ENCODE measurements around the gene FAAH. TPM values are rescaled to one million over a fixed set of nuclear protein-coding genes. Genes with fewer than 3 reads are reported as not detected.

FAAH gene
- polyA plus RNA-seq, 1 donor, result 23.1 TPM

DNA sequence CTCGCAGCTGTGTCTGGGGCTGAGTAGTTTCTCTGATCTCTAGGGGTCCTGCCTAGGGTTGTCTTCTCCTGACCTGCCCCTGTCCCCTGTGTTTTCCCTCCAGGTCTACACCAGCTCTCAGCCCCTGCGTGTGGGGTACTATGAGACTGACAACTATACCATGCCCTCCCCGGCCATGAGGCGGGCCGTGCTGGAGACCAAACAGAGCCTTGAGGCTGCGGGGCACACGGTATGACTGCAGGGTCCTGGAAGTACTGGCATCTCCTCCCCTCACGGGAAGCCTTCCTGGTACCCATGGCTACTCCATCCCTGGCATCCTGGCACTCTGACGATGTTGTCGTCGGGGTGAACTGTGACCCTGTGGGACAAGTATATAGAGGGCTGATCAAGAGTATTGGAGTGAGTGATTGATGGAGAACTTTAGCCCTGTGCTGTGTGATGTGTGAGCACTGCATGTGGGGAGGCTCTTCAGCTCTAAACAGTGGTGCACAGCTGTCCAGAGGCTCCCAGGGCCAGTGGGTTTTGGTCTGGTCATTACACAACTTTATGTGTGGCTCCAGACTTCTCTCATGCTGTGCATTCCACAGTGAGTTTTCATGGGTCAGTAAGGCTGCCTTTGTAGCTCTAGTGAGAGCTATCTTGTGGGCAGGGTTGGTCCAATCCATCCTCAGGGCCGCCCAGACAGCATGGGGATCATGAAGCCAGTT, 14.4 kb downstream of the FAAH start:
- Histone ChIP-seq H3K27me3 (ENCODE audit: control insufficient read depth, insufficient read depth, low read length) (no peaks in the 10 kb centered on the region), H3K4me3 (ENCODE audit: low read length) (no peak overlapping the region), H3K27ac (ENCODE audit: low read length) (no peak overlapping the region), H3K4me1 (ENCODE audit: control insufficient read depth, insufficient read depth, low read length) (peaks cover 4% of the 10 kb centered on the region), H3K9me3 (ENCODE audit: control insufficient read depth, low read depth, low read length) (no peaks in the 10 kb centered on the region), H3K36me3 (ENCODE audit: control insufficient read depth, insufficient read depth, low read length) (peaks cover 9% of the 10 kb centered on the region)
- no peak for DNase-seq
- no CpG with 5 or more reads among the region's 12 CpGs for WGBS (ENCODE audit: insufficient coverage, low lambda C conversion rate)

DNA sequence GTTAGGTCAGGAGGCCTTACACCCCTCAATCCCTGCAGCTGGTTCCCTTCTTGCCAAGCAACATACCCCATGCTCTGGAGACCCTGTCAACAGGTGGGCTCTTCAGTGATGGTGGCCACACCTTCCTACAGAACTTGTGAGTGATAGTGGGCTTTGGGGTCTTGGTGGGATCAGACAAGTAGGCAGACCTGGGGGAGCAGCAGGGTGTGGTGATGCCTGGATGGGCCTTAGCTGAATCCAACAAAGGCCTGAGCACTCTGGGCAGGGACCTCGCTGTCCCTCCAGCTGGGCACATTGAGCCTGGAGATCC, 14.9 kb downstream of the FAAH start:
- no peak for DNase-seq
- Histone ChIP-seq H3K27ac (ENCODE audit: low read length) (no peak overlapping the region), H3K36me3 (ENCODE audit: control insufficient read depth, insufficient read depth, low read length) (peaks cover 12% of the 10 kb centered on the region), H3K4me3 (ENCODE audit: low read length) (no peak overlapping the region), H3K27me3 (ENCODE audit: control insufficient read depth, insufficient read depth, low read length) (no peaks in the 10 kb centered on the region), H3K4me1 (ENCODE audit: control insufficient read depth, insufficient read depth, low read length) (peaks cover 4% of the 10 kb centered on the region), H3K9me3 (ENCODE audit: control insufficient read depth, low read depth, low read length) (no peaks in the 10 kb centered on the region)
- no CpG with 5 or more reads among the region's 1 CpG for WGBS (ENCODE audit: insufficient coverage, low lambda C conversion rate)

GRCh38 chr1:46410156-46411009, 16.3 kb downstream of the FAAH start:
- no peak for DNase-seq
- no peaks in the 10 kb centered on the region for H3K27me3 ChIP-seq (ENCODE audit: control insufficient read depth, insufficient read depth, low read length)
- no peak overlapping the region for H3K27ac ChIP-seq (ENCODE audit: low read length)
- no peaks in the 10 kb centered on the region for H3K9me3 ChIP-seq (ENCODE audit: control insufficient read depth, low read depth, low read length)
- WGBS (ENCODE audit: insufficient coverage, low lambda C conversion rate), result no CpG with 5 or more reads among the region's 17 CpGs
- H3K4me3 ChIP-seq (ENCODE audit: low read length), result no peak overlapping the region
- H3K4me1 ChIP-seq (ENCODE audit: control insufficient read depth, insufficient read depth, low read length), result peaks cover 4% of the 10 kb centered on the region
- peaks cover 13% of the 10 kb centered on the region for H3K36me3 ChIP-seq (ENCODE audit: control insufficient read depth, insufficient read depth, low read length)

GRCh38 chr1:46411010-46411405, 16.9 kb downstream of the FAAH start:
- Histone ChIP-seq H3K4me3 (ENCODE audit: low read length) (no peak overlapping the region), H3K4me1 (ENCODE audit: control insufficient read depth, insufficient read depth, low read length) (peaks cover 3% of the 10 kb centered on the region), H3K9me3 (ENCODE audit: control insufficient read depth, low read depth, low read length) (no peaks in the 10 kb centered on the region), H3K27me3 (ENCODE audit: control insufficient read depth, insufficient read depth, low read length) (no peaks in the 10 kb centered on the region), H3K36me3 (ENCODE audit: control insufficient read depth, insufficient read depth, low read length) (peaks cover 13% of the 10 kb centered on the region), H3K27ac (ENCODE audit: low read length) (no peak overlapping the region)
- no peak for DNase-seq
- WGBS (ENCODE audit: insufficient coverage, low lambda C conversion rate), result no CpG with 5 or more reads among the region's 7 CpGs

DNA sequence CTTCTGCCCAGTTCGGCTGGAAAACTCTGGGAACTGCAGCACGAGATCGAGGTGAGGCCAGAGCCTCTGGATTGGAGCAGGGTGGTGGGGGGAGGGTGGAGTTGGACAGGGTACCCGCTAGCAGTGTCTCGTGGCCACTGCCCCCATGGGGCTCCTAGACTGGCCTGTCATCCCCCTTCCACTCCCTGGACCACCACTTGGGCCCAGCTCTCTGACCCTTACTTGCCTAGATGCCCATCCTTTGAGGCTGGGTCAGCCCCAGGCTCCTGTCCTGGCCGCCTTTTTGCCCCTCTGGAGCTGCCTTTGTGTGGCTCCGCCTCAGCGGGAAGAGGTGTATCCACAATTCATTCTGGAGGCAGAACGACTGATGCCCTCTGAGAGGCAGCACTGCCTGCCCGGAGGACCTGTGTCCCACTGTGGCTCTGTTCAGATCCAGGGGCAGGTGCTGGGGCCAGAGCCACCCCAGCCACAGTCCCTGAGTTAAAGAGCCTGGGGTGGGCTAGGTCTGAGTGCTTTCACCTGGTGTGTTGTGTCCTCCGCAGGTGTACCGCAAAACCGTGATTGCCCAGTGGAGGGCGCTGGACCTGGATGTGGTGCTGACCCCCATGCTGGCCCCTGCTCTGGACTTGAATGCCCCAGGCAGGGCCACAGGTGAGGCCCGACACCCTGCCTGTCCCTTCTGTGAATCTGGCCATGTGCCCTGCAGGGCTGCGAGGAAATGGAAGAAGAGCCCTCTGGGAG, 17.7 kb downstream of the FAAH start:
- Histone ChIP-seq H3K9me3 (ENCODE audit: control insufficient read depth, low read depth, low read length) (no peaks in the 10 kb centered on the region), H3K27me3 (ENCODE audit: control insufficient read depth, insufficient read depth, low read length) (no peaks in the 10 kb centered on the region), H3K36me3 (ENCODE audit: control insufficient read depth, insufficient read depth, low read length) (peaks cover 13% of the 10 kb centered on the region), H3K27ac (ENCODE audit: low read length) (no peak overlapping the region), H3K4me1 (ENCODE audit: control insufficient read depth, insufficient read depth, low read length) (no peaks in the 10 kb centered on the region), H3K4me3 (ENCODE audit: low read length) (no peak overlapping the region)
- DNase-seq, result no peak
- no CpG with 5 or more reads among the region's 16 CpGs for WGBS (ENCODE audit: insufficient coverage, low lambda C conversion rate)

DNA sequence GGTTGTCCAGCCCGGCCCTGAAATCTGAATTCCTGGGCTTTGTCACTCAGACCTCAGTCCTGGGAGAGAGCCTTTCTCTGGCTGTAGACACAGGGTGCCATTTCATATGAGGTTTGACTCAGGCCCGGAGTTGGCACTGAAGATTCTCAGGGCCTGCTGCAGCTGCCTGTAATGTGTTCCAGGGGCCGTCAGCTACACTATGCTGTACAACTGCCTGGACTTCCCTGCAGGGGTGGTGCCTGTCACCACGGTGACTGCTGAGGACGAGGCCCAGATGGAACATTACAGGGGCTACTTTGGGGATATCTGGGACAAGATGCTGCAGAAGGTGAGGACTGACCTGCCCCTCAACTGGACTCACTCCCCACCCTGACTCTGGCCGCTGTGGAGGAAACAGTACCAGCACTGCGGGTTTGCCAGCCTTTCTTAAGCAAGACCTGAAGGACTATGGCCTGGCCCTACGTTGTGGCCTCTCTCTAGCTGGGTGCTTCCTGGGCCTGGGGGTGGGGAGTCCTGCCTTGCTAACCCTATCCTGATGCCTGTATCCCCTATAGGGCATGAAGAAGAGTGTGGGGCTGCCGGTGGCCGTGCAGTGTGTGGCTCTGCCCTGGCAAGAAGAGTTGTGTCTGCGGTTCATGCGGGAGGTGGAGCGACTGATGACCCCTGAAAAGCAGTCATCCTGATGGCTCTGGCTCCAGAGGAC, 18.9 kb downstream of the FAAH start:
- no peak for DNase-seq
- Histone ChIP-seq H3K27ac (ENCODE audit: low read length) (no peak overlapping the region), H3K36me3 (ENCODE audit: control insufficient read depth, insufficient read depth, low read length) (peaks cover 13% of the 10 kb centered on the region), H3K9me3 (ENCODE audit: control insufficient read depth, low read depth, low read length) (no peaks in the 10 kb centered on the region), H3K4me3 (ENCODE audit: low read length) (no peak overlapping the region), H3K27me3 (ENCODE audit: control insufficient read depth, insufficient read depth, low read length) (no peaks in the 10 kb centered on the region), H3K4me1 (ENCODE audit: control insufficient read depth, insufficient read depth, low read length) (no peaks in the 10 kb centered on the region)
- WGBS (ENCODE audit: insufficient coverage, low lambda C conversion rate), result no CpG with 5 or more reads among the region's 13 CpGs

DNA sequence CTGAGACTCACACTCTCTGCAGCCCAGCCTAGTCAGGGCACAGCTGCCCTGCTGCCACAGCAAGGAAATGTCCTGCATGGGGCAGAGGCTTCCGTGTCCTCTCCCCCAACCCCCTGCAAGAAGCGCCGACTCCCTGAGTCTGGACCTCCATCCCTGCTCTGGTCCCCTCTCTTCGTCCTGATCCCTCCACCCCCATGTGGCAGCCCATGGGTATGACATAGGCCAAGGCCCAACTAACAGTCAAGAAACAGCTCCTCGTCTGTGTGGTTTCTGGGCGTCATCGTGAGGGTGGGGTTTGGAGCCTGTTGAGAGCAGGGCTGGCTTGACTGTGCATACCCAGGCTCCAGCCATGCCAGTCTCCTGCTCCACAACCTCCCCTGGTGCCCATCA, 19.5 kb downstream of the FAAH start:
- H3K36me3 ChIP-seq (ENCODE audit: control insufficient read depth, insufficient read depth, low read length), result peaks cover 8% of the 10 kb centered on the region

GRCh38 chr1:46415514-46415913, 21.4 kb downstream of the FAAH start:
- no peak for DNase-seq
- Histone ChIP-seq H3K27ac (ENCODE audit: low read length) (no peak overlapping the region), H3K36me3 (ENCODE audit: control insufficient read depth, insufficient read depth, low read length) (peaks cover 5% of the 10 kb centered on the region), H3K4me3 (ENCODE audit: low read length) (no peak overlapping the region), H3K4me1 (ENCODE audit: control insufficient read depth, insufficient read depth, low read length) (no peaks in the 10 kb centered on the region), H3K9me3 (ENCODE audit: control insufficient read depth, low read depth, low read length) (no peaks in the 10 kb centered on the region), H3K27me3 (ENCODE audit: control insufficient read depth, insufficient read depth, low read length) (no peaks in the 10 kb centered on the region)
- WGBS (ENCODE audit: insufficient coverage, low lambda C conversion rate), result 100% methylated on average over 1 of the region's 4 CpGs

More for the DNA sequence above, 19.5 kb downstream of the FAAH start:
- no peaks in the 10 kb centered on the region for H3K27me3 ChIP-seq (ENCODE audit: control insufficient read depth, insufficient read depth, low read length)
- H3K27ac ChIP-seq (ENCODE audit: low read length), result no peak overlapping the region
- H3K4me3 ChIP-seq (ENCODE audit: low read length), result no peak overlapping the region
- WGBS (ENCODE audit: insufficient coverage, low lambda C conversion rate), result no CpG with 5 or more reads among the region's 7 CpGs
- no peaks in the 10 kb centered on the region for H3K9me3 ChIP-seq (ENCODE audit: control insufficient read depth, low read depth, low read length)
- H3K4me1 ChIP-seq (ENCODE audit: control insufficient read depth, insufficient read depth, low read length), result no peaks in the 10 kb centered on the region
- DNase-seq, result no peak

DNA sequence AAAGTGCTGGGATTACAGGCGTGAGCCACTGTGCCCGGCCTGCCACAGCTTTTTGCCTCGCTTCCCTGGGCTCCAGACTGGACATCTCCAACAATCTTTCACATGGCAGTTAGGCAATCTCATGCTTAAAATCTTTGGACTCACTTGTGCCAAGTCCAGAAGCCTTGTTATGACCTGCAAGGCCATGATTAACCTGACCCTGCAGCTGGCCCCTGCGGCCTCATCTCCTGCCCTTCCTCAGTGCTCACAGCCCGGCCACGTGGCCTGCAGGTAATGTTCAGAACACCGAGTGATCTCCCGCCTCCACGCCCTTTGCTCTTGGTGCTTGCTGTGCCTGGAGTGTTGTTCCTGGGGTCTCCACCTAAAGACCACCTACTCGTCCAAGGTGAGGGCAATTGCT, 24.9 kb downstream of the FAAH start:
- no peak for DNase-seq
- WGBS (ENCODE audit: insufficient coverage, low lambda C conversion rate), result no CpG with 5 or more reads among the region's 10 CpGs
- Histone ChIP-seq H3K9me3 (ENCODE audit: control insufficient read depth, low read depth, low read length) (no peaks in the 10 kb centered on the region), H3K27me3 (ENCODE audit: control insufficient read depth, insufficient read depth, low read length) (peaks cover 14% of the 10 kb centered on the region), H3K4me3 (ENCODE audit: low read length) (no peak overlapping the region), H3K36me3 (ENCODE audit: control insufficient read depth, insufficient read depth, low read length) (peaks cover 1% of the 10 kb centered on the region), H3K27ac (ENCODE audit: low read length) (no peak overlapping the region), H3K4me1 (ENCODE audit: control insufficient read depth, insufficient read depth, low read length) (no peaks in the 10 kb centered on the region)

DNA sequence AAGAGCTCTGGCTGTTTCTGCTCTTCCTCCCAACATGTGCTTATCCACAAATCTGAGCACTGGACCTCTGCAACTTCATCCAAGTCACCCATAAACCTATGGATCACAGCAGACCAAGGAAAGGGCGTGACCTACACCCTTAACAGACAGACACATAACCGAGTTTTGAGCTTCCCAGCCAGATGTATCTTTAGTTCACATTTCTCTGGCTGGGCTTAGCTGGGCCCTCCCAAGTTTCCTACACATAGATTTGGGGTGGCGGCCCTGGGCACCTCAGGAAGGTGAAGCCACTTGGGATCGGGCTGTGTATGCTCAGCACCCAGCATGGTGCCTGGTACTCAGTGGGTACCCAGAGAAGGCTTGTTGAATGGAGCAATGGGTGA, 26.4 kb downstream of the FAAH start:
- Histone ChIP-seq H3K4me1 (ENCODE audit: control insufficient read depth, insufficient read depth, low read length) (no peaks in the 10 kb centered on the region), H3K9me3 (ENCODE audit: control insufficient read depth, low read depth, low read length) (no peaks in the 10 kb centered on the region), H3K36me3 (ENCODE audit: control insufficient read depth, insufficient read depth, low read length) (no peaks in the 10 kb centered on the region), H3K27me3 (ENCODE audit: control insufficient read depth, insufficient read depth, low read length) (peaks cover 21% of the 10 kb centered on the region), H3K27ac (ENCODE audit: low read length) (no peak overlapping the region), H3K4me3 (ENCODE audit: low read length) (no peak overlapping the region)
- 80% methylated on average over 1 of the region's 4 CpGs for WGBS (ENCODE audit: insufficient coverage, low lambda C conversion rate)
- DNase-seq, result no peak
